Hematopoietic multipotent progenitor cell treated with erythropoietin and hydrocortisone succinate and interleukin-3 and kit ligand, for 4 days (in vitro differentiated cells): Measurements from ENCODE around the gene DCAF7.

Experiments used
- DNase-seq: peaks from one replicate; pipeline ENCODE4 v3.0.0-alpha.2; 2015

The DCAF7 gene

DNA sequence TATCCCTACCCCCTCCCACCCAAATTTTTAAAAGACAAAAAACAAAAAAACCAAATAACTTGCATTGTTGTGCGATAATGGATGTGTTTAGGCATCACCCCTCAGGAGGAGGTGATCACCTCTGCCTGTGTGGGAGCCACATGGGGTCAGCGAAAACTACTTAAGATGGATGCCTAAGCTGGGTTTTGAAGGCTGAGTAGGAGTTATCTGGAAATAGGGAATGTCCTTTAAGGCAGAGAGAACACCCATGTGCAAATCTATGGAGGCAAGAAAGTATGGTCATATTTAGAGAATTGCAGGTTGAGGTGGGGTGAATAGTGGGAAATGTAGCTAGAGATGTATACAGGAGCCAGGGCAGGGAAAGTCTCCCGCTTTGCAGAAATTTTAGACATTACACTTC, 44.9 kb downstream of the DCAF7 start:
- DNase-seq, result no peak

DNA sequence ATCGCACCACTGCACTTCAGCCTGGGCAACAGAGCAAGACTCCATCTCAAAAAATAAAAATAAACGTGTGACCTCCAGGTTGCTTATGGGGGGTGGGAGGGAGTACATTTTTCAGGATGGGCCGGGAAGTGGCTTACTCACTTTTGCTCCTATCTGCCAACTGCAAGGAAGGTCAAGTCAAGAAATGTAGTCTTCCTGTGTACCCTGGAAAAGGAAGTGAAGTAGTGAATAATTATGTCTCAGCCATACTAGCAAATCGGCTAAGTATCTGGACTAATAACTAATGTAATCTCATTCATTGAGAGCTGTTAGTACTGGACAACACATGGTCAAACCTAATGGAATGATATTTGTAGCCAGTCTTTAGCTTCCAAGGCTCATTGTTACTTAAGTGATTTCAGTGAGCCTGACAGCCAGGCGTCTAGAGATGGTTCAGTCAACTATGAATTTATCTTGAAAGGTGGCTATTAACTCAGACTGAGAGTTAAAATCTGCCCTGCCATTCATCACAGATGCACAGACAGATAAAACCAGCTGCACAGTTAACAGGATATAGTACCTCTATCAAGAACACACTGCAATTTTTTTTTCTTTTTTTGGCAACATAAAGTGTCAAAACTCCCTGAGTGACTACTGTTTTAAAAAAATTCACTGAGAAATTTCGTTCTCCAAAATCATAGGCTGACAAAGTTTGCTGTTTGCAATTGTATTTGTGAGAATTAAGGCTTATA, 46.7 kb downstream of the DCAF7 start:
- DNase-seq, result peak; percentile 23

DNA sequence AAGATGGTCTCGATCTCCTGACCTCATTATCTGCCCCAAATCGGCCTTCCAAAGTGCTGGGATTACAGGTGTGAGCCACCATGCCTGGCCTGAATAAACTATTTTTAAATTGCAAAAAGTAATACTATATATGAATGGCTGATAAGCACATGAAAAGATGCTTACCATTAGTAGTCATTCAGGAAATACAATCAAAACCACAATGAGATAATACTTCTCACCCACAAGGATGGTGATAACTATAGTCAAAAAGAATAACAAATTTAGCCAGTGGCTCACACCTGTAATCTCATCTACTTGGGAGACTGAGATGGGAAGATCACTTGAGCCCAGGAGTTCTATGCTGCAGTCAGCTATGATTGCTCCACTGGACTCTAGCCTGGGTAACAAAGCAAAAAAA, 48.0 kb downstream of the DCAF7 start:
- DNase-seq, result peak; percentile 22

DNA sequence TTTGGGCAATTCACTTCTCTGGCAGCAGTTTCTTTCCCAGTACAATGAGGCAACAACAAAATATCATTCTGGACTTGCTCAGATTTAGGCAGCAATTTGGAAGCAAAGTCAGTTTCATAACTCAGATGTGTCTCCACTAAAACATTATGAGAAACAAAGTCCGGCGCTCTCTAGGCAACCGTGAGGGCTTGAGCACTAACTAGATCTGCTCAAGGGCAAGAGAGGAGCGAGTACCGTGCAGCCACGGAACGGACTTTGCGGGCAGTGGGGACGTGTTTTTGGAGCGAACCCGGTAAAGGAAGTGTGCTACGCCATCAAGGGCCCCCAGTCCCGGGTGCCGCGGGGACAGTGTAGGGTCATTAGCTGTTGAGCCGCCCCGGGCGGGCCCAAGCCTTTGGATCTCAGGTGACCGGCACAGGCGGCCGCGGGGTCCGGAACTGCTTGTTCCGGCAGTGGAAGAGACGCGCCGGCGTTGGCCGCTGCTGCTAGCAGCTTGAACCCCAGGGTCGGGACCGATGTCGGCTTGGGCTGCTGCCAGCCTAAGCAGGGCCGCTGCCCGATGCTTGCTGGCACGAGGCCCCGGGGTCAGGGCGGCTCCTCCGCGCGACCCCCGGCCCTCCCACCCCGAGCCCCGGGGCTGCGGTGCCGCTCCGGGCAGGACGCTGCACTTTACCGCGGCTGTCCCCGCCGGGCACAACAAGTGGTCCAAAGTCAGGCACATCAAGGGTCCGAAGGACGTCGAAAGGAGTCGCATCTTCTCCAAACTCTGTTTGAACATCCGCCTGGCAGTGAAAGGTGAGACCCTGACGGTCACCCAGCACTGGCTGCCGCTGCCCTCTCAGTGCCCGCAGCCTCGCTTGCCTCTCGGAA, 50.5 kb downstream of the DCAF7 start, which contains the start of gene TACO1:
Gene TACO1, plus strand, starts transcription at position 327 of the 870 bp plus-strand sequence. Its CDS starts 189 bp downstream, at position 516.
- peak; percentile 92 for DNase-seq

DNA sequence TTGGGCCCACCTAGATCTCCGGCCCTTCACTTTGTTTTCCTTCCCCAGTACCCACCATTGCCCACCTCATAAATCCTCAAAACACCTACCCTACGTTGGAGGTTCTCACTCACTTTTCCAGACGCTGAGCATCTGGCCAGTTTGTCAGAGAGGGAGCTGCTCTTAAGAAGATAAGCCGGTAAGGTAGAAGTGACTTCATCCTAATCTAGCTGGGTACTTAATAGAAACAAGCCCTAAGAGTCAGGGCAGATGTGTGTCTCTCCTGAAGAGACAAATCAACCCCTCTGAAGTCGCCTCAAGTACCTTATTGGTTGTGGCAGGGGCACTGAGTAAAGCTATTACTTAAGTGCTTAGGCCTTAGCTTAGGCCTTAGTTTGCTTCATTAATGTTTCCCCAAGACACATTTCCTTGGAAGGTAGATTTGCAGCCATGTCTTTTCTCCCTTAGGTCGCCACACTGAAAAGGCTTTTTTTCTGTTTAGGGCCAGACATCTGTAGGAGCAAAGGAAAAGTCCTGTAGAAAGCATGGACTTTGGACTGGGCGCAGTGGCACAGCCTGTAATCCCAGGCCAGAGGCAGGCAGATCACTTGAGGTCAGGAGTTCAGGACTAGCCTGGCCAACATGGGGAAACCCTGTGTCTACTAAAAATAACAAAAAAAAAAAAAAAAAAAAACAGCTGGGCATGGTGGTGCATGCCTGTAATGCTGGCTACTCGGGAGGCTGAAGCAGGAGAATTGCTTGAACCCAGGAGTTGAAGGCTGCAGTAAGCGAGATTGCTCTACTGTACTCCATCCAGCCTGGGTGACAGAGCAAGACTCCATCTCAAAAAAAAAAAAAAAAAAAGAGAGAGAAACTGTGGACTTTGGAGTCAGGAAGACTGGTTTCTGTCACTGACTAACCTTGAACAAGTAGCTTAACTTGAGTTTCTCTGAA, 51.4 kb downstream of the DCAF7 start:
- peak; percentile 56 for DNase-seq

DNA sequence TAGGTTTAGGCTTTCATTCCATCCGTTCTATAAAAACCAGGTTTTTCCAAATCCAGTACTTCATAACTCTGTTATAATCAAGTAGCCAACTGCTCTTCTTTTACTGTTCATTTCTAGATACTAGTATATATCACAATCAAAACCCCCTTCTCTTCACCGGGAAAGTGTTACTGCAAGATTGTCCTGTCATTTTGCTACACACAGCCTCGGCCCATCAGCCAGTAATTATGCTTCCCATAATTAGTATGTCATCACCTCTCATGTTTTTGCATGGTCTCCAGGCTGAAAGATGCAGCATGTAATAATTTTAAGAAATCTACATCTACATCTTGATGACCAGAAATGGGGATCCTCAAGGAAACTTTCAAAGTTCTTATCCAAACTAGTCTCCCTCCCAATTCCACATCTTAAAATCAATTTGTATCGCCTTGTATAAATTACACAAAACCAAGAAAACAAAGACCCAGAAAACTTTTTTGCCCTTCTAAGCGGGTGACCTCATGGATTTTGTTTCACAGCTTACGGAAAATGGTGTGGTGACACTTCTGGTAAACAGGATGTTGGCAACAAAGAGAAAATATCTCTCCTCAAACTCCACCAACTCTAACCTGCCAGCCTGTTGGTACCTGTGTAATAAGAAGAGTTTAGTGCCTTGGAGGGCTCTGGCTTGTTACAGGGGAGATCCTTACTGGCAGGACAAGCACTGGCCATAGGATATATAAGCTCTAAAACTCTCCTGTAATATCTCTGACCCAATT, 59.7 kb downstream of the DCAF7 start:
- no peak for DNase-seq

DNA sequence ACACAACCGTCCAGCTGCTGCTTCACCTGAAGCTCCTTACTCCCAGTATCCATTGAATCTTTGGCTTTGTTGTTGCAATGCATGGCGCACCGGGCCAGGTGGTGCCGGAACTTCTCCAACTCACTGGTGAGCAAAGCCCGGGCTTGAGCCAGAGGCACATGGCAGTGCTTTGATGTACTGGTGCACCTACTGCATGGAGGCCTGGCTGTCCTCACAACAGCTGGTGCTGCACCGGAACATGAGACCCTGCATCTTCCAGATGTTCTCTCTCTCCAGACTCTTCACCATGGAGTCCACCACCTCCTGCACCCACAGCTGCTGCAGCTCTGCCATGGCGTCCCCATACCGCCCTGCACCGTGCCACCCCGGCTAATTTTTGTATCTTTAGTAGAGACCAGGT, 60.6 kb downstream of the DCAF7 start:
- no peak for DNase-seq

DNA sequence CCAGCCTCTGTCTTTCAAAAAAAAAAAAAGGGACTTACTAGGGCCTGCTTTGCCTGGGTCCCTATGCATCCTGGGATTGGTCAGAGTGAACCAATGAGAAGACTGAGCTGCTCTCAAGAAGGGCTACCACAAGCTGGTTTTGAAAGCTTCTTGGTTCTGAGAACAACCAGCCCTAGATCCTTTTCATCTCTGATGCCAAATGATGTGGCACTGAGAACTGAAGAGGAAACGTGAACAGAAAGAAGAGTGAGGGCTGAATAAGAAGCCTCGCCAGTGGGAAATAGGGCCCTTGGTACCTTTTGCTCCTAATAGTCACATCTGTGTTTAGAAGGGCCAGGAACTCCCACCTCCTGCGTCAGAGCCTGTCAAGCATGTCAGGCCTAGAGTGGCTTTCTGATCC, 61.1 kb downstream of the DCAF7 start:
- no peak for DNase-seq

DNA sequence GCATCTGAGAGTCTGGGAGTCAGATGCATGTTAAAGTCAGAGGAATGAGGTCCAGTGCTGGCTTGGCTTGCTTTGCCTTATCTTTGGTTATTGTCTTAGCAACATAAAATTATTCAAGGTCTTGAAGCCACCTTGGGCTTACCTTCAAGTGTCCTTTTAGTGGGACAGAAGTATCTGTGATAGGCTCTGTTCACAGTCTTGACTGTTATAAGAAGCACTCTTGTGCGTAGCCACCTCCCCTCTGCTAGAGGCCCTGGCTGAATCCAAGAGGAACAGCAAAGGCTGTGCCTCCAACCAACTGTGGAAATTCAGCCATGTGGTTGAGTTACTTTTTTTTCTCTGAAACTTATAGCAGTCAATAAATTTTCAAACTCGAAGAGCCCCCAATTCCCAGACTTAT, 63.4 kb downstream of the DCAF7 start:
- DNase-seq, result no peak

DNA sequence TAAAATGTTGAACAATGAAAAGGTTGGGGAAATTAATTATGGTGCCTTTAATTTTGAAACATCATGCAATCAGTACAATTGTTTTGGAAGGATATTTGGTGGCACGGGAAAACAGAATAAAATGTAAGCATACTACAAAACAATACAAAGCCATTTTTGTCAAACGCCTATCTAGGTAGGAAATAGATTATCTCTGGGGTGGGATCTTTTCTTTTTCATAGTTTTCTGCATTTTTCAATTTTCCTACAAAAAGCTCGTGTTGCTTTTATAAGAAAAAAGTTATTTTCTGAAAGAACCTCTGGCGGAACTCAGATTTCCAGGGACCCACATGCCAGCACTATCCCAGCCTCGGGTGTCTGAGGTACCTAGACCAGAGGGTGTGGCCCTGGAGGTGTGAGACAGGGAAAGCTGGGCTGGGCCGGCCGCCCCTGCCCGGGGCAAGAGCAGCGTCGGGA, 71.0 kb downstream of the DCAF7 start:
- no peak for DNase-seq

DNA sequence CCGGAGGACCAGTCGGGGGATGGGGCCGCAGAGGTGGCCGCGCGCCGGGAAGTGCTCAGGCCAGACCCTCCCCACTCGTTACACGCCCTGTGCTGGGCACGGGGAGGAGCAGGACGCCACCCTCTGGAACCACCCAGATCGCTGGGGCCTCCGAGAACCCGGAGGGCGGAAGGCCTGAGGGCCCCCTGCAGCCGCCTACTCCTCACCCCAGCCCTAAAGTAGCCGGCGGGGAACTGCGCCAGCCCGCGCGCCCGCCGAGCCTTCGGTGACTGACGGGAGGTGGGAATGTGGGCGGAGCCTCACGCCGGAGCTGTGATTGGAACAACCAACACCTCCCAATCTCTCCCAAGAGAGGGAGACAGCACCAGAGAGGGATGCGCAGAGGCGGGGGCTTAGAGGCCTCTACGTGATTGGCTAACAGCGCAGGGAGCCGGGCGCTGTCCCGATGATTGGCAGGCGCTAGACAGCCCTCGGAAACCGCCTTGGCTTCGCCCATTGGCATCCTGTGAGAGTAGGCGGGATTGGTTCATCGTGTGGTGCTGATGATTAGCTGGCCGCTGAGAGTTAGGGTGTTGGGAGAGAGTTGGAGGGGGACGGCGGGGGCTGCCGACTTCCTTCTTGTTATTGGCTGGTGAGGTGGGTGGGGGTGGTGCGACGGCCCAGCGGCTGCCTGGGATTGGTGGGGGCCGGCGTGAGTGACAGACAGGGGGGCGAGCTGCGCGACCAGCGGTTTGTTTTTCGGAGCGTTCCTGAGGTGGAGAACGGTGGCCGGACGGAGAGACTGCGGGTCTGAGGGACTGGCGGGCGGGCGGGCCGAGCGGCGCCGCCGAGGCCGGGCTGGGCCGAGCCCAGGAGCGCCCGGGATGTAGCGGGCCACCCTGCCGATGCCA, 71.7 kb downstream of the DCAF7 start, which contains the start of gene MAP3K3:
Gene MAP3K3, plus strand, starts transcription at position 734 of the 890 bp plus-strand sequence. CDS start 343 bp downstream, outside the sequence.
- peak; percentile 100 for DNase-seq

DNA sequence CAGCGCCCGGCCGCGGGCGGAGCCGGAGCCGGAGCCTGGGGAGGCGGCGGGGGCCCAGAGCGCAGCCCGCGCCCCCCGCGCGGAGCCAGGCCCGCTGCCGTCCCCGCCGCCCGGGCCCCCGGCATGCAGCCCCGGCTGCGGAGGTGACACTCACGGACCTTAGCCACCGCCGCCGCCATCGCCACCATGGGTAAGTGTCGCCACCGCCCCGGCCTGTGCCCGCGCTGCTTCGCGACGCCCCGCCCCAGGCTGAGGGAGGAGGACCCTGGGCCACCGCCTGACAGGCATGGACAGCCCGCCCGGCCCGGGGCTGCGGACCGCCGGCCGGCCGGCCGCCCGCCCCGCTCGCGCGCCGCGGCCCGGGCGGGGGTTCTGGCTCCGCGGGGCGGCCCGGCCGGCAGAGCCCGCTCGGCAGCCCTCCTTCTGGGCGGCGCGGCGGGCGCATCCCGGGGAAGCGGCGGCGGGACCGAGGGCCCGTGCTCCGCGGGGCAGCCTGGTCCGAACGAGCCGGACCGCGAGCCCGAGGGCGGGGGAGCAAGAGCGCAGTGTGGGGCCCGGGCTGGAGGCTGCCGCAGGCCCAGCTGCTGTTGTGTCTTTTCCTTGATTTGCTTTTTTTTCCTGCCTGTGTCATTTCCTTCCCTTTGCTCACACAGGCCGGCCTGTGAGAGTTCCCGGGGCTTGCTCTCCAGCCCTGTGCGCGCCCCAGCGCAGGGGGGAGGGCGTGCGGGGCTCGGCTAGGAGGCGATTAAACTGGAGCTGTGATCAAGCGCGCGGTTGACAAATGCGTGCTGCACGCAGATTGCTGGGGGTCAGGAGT, 72.5 kb downstream of the DCAF7 start:
- peak; percentile 81 for DNase-seq

DNA sequence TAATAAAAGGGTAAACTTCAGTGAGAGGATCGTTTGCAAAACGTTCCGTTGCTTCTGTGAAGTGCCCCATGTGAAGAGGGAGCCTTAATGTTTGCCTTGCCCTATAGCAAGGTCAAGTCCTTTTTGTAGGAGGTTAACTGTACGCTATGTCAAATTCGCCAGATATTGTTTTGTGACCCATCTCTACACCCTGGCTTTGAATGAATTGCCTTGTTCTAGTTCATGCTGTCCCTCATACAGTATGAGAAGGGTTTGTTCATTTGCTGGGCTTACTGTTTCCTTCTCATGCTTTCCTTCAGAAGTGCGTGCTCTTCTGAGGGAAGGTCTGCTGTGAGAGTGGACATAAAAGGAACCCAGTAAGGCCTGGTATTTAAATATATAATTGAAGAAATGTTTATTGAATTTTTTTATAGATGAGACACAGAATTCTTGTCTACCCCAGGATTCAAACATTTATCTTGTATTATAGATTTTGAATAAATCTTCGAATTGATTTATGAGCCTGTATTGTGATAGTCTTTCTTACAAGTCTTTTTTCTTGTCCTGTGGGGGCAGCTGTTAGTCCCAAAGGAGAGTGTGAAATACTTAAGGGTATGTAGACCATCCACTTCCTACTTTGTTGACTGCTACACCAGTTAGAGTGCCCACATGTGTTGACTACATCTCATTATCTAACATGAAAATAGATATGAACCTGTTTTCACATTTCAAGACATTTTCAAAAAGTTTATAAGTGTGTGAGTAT, 73.7 kb downstream of the DCAF7 start:
- DNase-seq, result peak; percentile 52

DNA sequence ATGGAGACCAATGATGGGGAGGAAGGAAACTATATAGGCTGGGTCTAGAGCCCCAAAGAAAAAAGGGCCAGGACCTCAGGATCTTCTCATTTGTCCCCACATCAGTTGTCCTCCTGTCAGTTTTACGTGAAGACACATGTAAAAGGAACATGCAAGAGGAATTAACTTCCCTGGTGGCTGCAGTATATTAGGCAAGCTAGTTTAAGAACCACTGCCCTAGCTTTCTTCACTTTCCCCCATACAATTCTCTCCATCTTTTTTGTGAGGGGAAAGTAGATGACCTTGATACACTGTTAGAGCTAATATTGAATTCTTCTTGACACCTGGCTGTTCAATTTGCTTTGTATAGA, 74.2 kb downstream of the DCAF7 start:
- DNase-seq, result peak; percentile 33

DNA sequence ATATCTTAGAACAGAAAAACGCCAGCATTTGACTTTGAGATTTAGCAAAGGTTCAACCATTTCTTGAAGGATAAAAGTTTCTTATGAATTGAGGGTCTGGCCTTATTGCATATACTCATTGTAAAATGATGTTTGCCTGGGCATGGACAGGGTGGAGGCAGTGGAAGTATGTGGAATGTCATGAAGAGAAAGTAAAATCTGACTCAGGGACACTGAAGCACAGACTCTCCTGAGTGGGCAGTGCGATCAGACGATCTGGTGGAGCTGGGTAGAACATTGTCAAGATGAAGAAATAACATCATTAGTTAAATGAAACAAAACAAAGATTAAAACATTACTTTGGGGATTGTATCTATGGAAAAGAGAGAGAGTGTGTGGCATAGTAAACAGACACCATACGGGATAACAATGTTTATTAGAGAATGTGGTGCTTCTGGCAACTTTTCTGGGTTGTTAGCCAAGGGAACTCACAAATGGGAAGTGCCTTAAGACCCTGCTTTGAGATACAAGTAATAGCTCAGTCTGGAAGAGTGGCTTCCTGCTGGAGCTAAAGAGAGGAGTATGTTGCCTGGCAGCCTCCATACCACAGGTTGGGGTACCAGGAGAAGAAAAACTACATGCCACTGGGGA, 76.4 kb downstream of the DCAF7 start:
- DNase-seq, result no peak

DNA sequence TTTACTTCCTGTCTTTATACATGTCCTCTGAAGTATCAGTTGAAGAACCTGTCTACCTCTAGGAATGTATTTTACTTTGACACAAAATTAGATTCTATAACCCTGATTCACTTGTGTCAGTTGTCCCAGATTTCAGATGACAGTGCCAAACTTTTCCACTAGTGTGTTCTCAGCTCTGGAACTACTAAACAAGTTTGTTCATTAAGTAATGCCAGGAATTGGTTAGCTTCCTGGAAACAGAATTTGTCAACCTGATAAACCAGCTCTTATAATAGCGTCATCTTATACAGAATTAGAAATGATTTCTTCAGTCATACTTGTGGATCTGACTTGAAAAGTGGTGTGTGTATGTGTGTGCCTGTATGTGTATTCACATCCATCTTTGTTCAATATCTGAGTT, 79.3 kb downstream of the DCAF7 start:
- no peak for DNase-seq

DNA sequence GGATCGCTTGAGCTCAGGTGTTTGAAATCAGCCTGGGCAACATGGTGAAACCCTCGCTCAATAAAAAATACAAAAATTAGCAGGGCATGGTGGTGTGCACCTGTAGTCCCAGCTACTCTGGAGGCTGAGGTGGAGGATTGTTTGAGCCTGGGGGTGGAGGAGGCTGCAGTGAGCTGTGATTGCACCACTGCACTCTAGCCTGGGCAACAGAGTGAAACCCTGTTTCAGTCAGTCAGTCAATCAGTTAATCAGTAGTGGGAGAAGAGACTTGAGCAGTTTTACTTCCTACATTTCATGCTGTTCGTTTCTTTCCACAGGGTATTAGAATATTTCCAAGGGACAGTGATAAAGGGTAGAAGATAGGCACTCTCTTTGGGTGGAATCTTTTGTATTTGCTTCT, 80.8 kb downstream of the DCAF7 start:
- no peak for DNase-seq

DNA sequence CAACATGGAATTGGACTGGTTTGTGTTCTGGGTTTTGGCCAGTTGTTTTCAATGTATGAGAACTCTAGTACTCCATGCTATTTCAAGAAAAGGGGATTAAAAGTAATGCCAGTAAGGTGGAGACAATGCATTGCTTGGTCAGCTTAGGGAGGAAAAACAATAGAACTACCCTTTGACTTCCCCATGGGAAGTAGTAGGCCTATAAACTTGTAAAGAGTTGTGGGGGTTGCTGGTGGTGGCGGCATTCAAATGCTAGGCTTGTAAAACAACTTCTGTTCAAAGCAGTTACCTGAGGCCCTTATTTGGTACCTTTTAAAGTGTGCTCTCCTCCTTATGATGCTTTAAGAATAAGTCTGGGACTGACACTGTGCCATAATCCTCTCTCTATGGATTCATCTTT, 81.3 kb downstream of the DCAF7 start:
- DNase-seq, result no peak

DNA sequence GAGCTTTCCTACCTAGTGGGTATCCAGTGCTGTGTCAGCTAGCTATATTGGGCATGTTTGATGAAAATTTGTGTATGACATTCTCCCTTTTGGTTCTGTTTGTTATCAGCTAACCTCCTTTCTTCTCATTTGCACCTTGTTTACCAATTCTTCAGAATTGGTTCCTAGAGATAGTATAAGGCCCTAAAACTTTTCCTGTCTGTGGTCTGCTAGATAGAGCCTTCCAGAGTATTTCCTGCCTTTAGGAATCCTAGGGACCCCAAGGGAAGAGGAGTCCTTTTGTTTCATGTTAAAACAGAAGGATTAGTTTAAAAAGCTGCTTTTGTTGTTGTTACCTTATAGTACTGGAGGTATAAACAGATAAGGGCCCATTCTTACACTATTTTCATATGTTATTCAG, 83.5 kb downstream of the DCAF7 start:
- DNase-seq, result no peak
